OCI-LY7 (cell line): ENCODE results near the gene ODAPH. TPM values are rescaled to one million over a fixed set of nuclear protein-coding genes. Genes with fewer than 3 reads are reported as not detected.

Experiments
- BruUV-seq: library from RNA; stranded (reverse); fragments of 400-500 nt; replicated peaks from 2 replicates; lab custom pipeline; 2021; lab: Mats Ljungman, UMichigan
- CTCF ChIA-PET: fragments of 300-600 bp; sonication (Branson Sonifier 250); formaldehyde crosslinking; loops from one replicate; lab custom pipeline; 2022; ENCODE audit warnings: antibody characterized with exemption; ENCODE audit not compliant: unreplicated experiment; lab: Charles Lee
- POLR2A ChIA-PET: fragments of 300-600 bp; sonication (Branson Sonifier 250); formaldehyde crosslinking; loops from one replicate; lab custom pipeline; 2022; ENCODE audit warnings: antibody characterized with exemption; lab: Charles Lee
- DNase-seq: peaks from one replicate; pipeline ENCODE4 v3.0.0-alpha.2; 2015; ENCODE audit warnings: low spot score
- H2AFZ ChIP-seq: fragments of 200-600 bp; sonication (generic), shearing (Covaris generic); 2 replicates; pipeline ENCODE4 v1.6.1; 2014; ENCODE audit warnings: mild to moderate bottlenecking, antibody characterized with exemption, low read length, moderate library complexity
- H3K27ac ChIP-seq: fragments of 200-600 bp; sonication (generic); 2 replicates; pipeline ENCODE4 v1.5.1; 2014; ENCODE audit warnings: mixed run types, low read depth, mild to moderate bottlenecking, moderate library complexity, low read length, inconsistent platforms; ENCODE audit not compliant: poor library complexity, severe bottlenecking
- H3K36me3 ChIP-seq: fragments of 200-600 bp; sonication (generic); 2 replicates; pipeline ENCODE4 v1.6.1; 2014; ENCODE audit warnings: mild to moderate bottlenecking, antibody characterized with exemption, low read length, moderate library complexity, mixed read lengths; ENCODE audit not compliant: insufficient read depth
- H3K4me1 ChIP-seq: fragments of 200-600 bp; sonication (generic); 2 replicates; pipeline ENCODE4 v1.5.1; 2014; ENCODE audit warnings: mild to moderate bottlenecking, low read length; ENCODE audit not compliant: insufficient read depth, poor library complexity, severe bottlenecking
- H3K4me2 ChIP-seq: fragments of 200-600 bp; sonication (generic); 2 replicates; pipeline ENCODE4 v1.6.1; 2014; ENCODE audit warnings: mild to moderate bottlenecking, low read length
- H3K4me3 ChIP-seq: fragments of 200-600 bp; sonication (generic); 2 replicates; pipeline ENCODE4 v1.5.1; 2014; ENCODE audit warnings: mild to moderate bottlenecking, low read depth, low read length; ENCODE audit not compliant: poor library complexity, severe bottlenecking
- H3K79me2 ChIP-seq: fragments of 200-600 bp; sonication (generic); 2 replicates; pipeline ENCODE4 v1.6.1; 2016; ENCODE audit warnings: low read depth, mild to moderate bottlenecking, low read length, moderate library complexity, mixed read lengths; ENCODE audit not compliant: insufficient read depth
- H3K9me2 ChIP-seq: fragments of 200-600 bp; sonication (generic); 2 replicates; pipeline ENCODE4 v1.6.1; 2016; ENCODE audit warnings: mild to moderate bottlenecking, low read length, mixed read lengths; ENCODE audit not compliant: insufficient read depth
- H3K9me3 ChIP-seq: fragments of 200-600 bp; sonication (generic); 2 replicates; pipeline ENCODE4 v1.6.1; 2014; ENCODE audit warnings: mild to moderate bottlenecking, mixed run types, low read length, mixed read lengths
- H4K20me1 ChIP-seq: fragments of 200-600 bp; sonication (generic); 2 replicates; pipeline ENCODE4 v1.6.1; 2014; ENCODE audit warnings: mild to moderate bottlenecking, antibody characterized with exemption, low read length, moderate library complexity, mixed read lengths; ENCODE audit not compliant: insufficient read depth
- EZH2phosphoT487 ChIP-seq: fragments of 200-600 bp; sonication (generic); IDR thresholded peaks from 2 replicates; pipeline ENCODE4 v1.6.1; 2018; ENCODE audit warnings: low read depth, borderline replicate concordance, mild to moderate bottlenecking, mixed run types, antibody characterized with exemption, low read length, moderate library complexity, mixed read lengths
- intact Hi-C: fragments of 100-400 bp; cut with micrococcal nuclease; formaldehyde crosslinking; loops from one replicate; pipeline ENCODE4 v1.10.0; 2022; ENCODE audit not compliant: unreplicated experiment
- total RNA-seq, 2 experiments: library from RNA; depleted of rRNA in 1 of 2; stranded (reverse); fragments of >200 nt in 1 of 2; shearing (Covaris generic) in 1 of 2; gene quantifications; 2 replicates each; pipeline ENCODE4 v1.2.3, GENCODE V29; 2014 to 2022
- TF ChIP-seq, protein P1 (sequence below): fragments of 200-600 bp; sonication (generic); conservative IDR thresholded peaks from 2 replicates; pipeline ENCODE4 v1.5.1; 2014; ENCODE audit warnings: mild to moderate bottlenecking, antibody characterized with exemption, low read length, moderate library complexity, mixed read lengths

ODAPH gene
- total RNA-seq, 2 experiments from 2014 or later = 0.40 TPM; not detected in 1

DNA sequence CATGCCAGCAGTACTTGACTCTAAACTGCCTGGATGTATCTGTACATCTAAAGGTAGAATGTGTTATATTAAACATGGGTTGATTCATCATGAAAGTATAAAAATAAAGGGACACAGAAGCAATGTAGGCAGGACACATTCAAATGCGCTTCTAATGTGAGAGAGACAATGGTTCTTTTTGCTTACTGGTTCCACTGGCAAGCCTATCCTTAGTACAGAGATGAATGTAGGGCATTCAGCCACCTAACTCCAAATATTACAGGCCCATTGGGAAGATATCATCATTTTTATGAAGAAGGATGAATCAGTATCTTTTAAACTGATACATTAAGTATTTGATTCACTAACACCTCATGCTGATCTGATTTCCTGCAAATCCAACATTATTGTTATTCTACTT is 56.4 kb downstream of the ODAPH start:
- Histone ChIP-seq H3K4me3 (no peak overlapping the region), H2AFZ (no peak overlapping the region), H3K27ac (no peak overlapping the region), H3K9me2 (no peaks in the 10 kb centered on the region), H3K4me1 (no peaks in the 10 kb centered on the region), H3K79me2 (no peaks in the 10 kb centered on the region), H3K4me2 (no peak overlapping the region), H3K9me3 (no peaks in the 10 kb centered on the region), H3K36me3 (no peaks in the 10 kb centered on the region), H4K20me1 (no peaks in the 10 kb centered on the region)
- no TSS peak for BruUV-seq
- TF ChIP-seq EZH2phosphoT487 = no peak
- TF ChIP-seq, protein P1, sequence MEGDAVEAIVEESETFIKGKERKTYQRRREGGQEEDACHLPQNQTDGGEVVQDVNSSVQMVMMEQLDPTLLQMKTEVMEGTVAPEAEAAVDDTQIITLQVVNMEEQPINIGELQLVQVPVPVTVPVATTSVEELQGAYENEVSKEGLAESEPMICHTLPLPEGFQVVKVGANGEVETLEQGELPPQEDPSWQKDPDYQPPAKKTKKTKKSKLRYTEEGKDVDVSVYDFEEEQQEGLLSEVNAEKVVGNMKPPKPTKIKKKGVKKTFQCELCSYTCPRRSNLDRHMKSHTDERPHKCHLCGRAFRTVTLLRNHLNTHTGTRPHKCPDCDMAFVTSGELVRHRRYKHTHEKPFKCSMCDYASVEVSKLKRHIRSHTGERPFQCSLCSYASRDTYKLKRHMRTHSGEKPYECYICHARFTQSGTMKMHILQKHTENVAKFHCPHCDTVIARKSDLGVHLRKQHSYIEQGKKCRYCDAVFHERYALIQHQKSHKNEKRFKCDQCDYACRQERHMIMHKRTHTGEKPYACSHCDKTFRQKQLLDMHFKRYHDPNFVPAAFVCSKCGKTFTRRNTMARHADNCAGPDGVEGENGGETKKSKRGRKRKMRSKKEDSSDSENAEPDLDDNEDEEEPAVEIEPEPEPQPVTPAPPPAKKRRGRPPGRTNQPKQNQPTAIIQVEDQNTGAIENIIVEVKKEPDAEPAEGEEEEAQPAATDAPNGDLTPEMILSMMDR = no peak
- intact Hi-C loops = no loop called here
- ChIA-PET CTCF (no interaction called here), POLR2A (no interaction called here)
- DNase-seq = no peak

Other genes with a start within 250 kb of the ODAPH start
- 7.7 and 9.2 TPM in 2 replicates for gene RCHY1, start 41.7 kb upstream of the ODAPH start, total RNA-seq (2014; rRNA removed; shearing (Covaris generic))
- 25.5 and 29.4 TPM in 2 replicates for gene RCHY1, start 41.7 kb upstream of the ODAPH start, total RNA-seq (2022)
- gene THAP6, start 41.6 kb upstream of the ODAPH start, total RNA-seq (2014; rRNA removed; shearing (Covaris generic)) = 15.9 and 17.2 TPM in 2 replicates
- gene THAP6, start 41.6 kb upstream of the ODAPH start, total RNA-seq (2022) = 27.3 and 30.6 TPM in 2 replicates
- gene CDKL2, start 74.5 kb downstream of the ODAPH start, total RNA-seq (2014; rRNA removed; shearing (Covaris generic)) = 0.06 and 0.13 TPM in 2 replicates
- gene CDKL2, start 74.5 kb downstream of the ODAPH start, total RNA-seq (2022) = 0.15 and 0.19 TPM in 2 replicates
- gene G3BP2, start 117.3 kb downstream of the ODAPH start, total RNA-seq (2014; rRNA removed; shearing (Covaris generic)) = 55.9 and 56.7 TPM in 2 replicates
- gene G3BP2, start 117.3 kb downstream of the ODAPH start, total RNA-seq (2022) = 137 and 147 TPM in 2 replicates
- gene USO1, start 168.5 kb downstream of the ODAPH start, total RNA-seq (2014; rRNA removed; shearing (Covaris generic)) = 38.0 and 40.5 TPM in 2 replicates
- 54.6 and 57.3 TPM in 2 replicates for gene USO1, start 168.5 kb downstream of the ODAPH start, total RNA-seq (2022)